PFSK-1 (cell line): Measurements from ENCODE around the gene LCK. TPM values are rescaled to one million over a fixed set of nuclear protein-coding genes. Genes with fewer than 3 reads are reported as not detected.

Experiments
- FOXP2 ChIP-seq: optimal IDR thresholded peaks from 2 replicates; pipeline ENCODE3; 2011; ENCODE audit warnings: borderline replicate concordance, control low read depth, inconsistent platforms; ENCODE audit not compliant: insufficient read depth; ENCODE audit errors: extremely low read length, extremely low read depth
- POLR2AphosphoS5 ChIP-seq: IDR thresholded peaks from 2 replicates; pipeline ENCODE4 v1.6.1; 2012; ENCODE audit warnings: low read depth, mild to moderate bottlenecking, control low read depth, low read length, moderate library complexity
- REST ChIP-seq, 2 experiments: IDR thresholded peaks; 2 replicates each; pipeline versions ENCODE4 v1.6.1 to v1.8.0; 2011 to 2012; ENCODE audit warnings: low read depth in 2 of 2, low read length in 2 of 2, control low read depth in 1 of 2, inconsistent platforms in 1 of 2, mild to moderate bottlenecking in 1 of 2, moderate library complexity in 1 of 2; ENCODE audit not compliant: insufficient read depth in 1 of 2
- SIN3A ChIP-seq: IDR thresholded peaks from 2 replicates; pipeline ENCODE4 v1.6.1; 2012; ENCODE audit warnings: mild to moderate bottlenecking, low read length, moderate library complexity, borderline replicate concordance; ENCODE audit not compliant: insufficient read depth
- TAF1 ChIP-seq: IDR thresholded peaks from 2 replicates; pipeline ENCODE4 v1.6.1; 2012; ENCODE audit warnings: low read length, control low read depth, borderline replicate concordance; ENCODE audit not compliant: insufficient read depth
- polyA plus RNA-seq: library from polyadenylated mRNA; unstranded; fragments of >200 nt; gene quantifications from one replicate; pipeline ENCODE4 v1.2.1, GENCODE V29; 2012; ENCODE audit warnings: low read depth, missing spikeins; ENCODE audit not compliant: insufficient read length

The LCK gene
- not detected for polyA plus RNA-seq

GRCh38 chr1:32250893-32251716 is at the start of gene LCK:
TSS of gene LCK (plus strand) at chr1:32251265. CDS start at chr1:32274330, 23,065 bp downstream.
- TF ChIP-seq FOXP2 (no peak), TAF1 (no peak), REST (IDR thresholded peaks at IDR 0.05; ENCODE audit: insufficient read depth in 1 of 2, low read depth in 2 of 2, low read length in 2 of 2) (no peak), POLR2AphosphoS5 (no peak), SIN3A (no peak)

DNA sequence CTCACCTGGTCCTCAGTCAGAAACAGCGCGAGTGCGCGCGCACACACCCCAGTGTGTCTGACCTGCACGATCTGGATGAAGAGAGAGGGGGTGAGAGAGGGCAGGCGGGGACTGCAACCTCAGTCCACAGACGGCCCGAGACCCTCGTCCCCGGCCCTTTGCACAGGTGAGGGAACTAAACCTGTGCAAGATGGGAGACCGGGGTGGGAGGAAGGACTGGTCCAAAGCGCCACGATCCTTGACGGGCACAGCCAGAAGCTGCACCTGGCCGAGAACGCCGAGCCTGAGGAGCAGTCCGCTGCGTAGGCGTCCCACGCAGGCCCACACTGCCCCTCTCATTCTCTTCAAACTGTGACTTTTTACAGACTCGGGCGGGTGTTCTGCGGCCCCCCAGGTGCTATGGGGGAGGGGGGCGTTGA is 46.1 kb upstream of the LCK start:
- no peak for TF ChIP-seq TAF1
- no peak for TF ChIP-seq SIN3A
- no peak for TF ChIP-seq REST (IDR thresholded peaks at IDR 0.05; ENCODE audit: insufficient read depth in 1 of 2, low read depth in 2 of 2, low read length in 2 of 2)
- TF ChIP-seq POLR2AphosphoS5: no peak
- no peak for TF ChIP-seq FOXP2

- no peak for TF ChIP-seq REST (IDR thresholded peaks at IDR 0.05; ENCODE audit: insufficient read depth in 1 of 2, low read depth in 2 of 2, low read length in 2 of 2)
- TF ChIP-seq FOXP2: peak; percentile 65
- no peak for TF ChIP-seq SIN3A
- TF ChIP-seq TAF1: no peak
- peak; percentile 83 for TF ChIP-seq POLR2AphosphoS5
Observed at GRCh38 chr1:32205401-32206370, 45.4 kb upstream of the LCK start, which contains the start of gene IQCC. TSS of gene IQCC (plus strand) at chr1:32205671. CDS start at chr1:32205682, 11 bp downstream.

DNA sequence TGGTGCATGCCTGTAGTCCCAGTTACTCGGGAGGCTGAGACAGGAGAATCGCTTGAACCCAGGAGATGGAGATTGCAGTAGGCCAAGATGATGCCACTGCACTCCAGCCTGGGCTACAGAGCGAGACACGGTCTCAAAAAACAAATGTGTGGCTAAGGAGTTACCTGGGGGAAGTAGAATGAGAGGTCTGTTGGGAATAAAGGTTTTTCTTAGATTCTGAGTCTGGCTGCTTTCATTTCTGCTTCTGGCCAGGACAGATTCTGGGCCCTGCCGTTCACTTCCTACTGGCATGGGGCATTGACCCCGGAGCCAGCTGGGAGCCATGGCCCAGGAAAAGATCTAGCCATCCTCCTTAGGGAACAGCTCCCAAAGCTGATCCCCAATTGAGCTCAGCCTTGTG is 42.6 kb upstream of the LCK start:
- no peak for TF ChIP-seq FOXP2
- TF ChIP-seq TAF1: no peak
- TF ChIP-seq REST (IDR thresholded peaks at IDR 0.05; ENCODE audit: insufficient read depth in 1 of 2, low read depth in 2 of 2, low read length in 2 of 2): no peak
- no peak for TF ChIP-seq POLR2AphosphoS5
- no peak for TF ChIP-seq SIN3A
